ENCODE data around the gene BSN.
"Not testable (repeated sequence)": the region's sequence is repeated elsewhere in the genome, so short reads cannot be mapped to it uniquely, and the experiment has no call there.

The BSN gene

DNA sequence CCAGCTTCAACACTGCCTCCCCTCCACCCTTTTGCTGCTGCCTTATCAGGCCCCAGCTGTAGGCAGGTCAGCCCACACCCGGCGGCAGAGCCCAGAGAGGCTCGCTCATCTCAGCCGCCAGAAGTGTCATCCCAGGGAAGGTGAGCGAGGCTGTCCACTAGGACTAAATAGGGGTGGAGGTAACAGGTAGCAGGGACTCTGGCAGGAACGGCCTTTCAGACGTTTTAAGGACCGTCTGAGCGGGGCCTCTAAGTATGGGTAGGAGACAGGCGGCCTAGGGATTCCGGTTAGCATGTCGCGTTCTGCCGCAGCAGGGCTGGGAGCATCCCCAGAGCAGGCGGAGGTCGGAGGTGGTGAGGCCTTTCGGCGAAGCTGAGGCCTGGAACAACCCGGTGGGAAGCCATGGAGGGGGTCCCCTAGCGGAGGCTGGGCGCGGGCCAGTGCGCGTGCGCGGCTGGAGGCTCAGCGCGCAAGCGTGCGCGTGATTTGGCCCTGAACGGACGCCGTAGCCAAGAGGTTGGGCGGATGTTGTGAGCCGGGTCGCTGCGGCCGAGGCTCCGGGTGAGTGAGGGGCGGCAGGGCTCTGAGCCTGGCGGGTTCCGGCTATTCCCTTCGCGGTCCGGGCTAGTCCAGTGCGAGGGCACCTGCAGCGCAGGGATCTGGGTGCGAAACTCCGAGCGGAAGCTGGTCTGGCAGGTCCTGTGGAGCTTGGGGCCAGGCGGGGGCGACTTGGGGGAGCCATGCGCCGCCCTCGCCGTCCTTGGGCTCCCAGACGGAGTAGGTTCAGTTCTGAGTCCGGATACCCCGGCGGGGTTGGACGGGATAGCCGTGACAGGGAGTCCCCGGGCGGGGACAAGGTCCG, 135.0 kb downstream of the BSN start, which contains the start of the genes MST1 and RNF123:
TSS of gene MST1 (minus strand) at position 429 of the 862 bp plus-strand sequence. CDS start 783 bp downstream, outside the sequence.
TSS of gene RNF123 (plus strand) at position 512 of the 862 bp plus-strand sequence. CDS start 1,609 bp downstream, outside the sequence.
- TF ChIP-seq CTCF (IDR thresholded peaks at IDR 0.05), result peak; percentile 28 to 30
- H3K27ac ChIP-seq, result peak within 1 kb of the TSS; percentile 84 to 85
- no peaks in the 10 kb centered on the region for H3K9me3 ChIP-seq
- peak; percentile 79 to 92 for DNase-seq
- peak within 1 kb of the TSS; percentile 81 to 91 for H3K4me3 ChIP-seq
- intact Hi-C loops (cut with DNase I; ENCODE audit: low total_unique reads), result no loop called here
- H3K4me1 ChIP-seq, result peaks cover 0 to 48% (median 33%) of the 10 kb centered on the region in 4 donors
- H3K27me3 ChIP-seq, result no peaks in the 10 kb centered on the region
- peaks cover 0 to 6% (median 0%) of the 10 kb centered on the region in 3 donors for H3K36me3 ChIP-seq

- DNase-seq; H3K9me3 ChIP-seq; intact Hi-C loops (cut with DNase I; ENCODE audit: low total_unique reads); H3K27me3 ChIP-seq; H3K36me3 ChIP-seq: not testable (repeated sequence)
- Histone ChIP-seq H3K4me1 (peaks cover 0 to 48% (median 33%) of the 10 kb centered on the region in 4 donors), H3K27ac (peak overlapping the region; percentile 84 to 85), H3K4me3 (peak overlapping the region; percentile 81 to 91)
Observed at GRCh38 chr3:49689908-49690624, 135.8 kb downstream of the BSN start.

DNA sequence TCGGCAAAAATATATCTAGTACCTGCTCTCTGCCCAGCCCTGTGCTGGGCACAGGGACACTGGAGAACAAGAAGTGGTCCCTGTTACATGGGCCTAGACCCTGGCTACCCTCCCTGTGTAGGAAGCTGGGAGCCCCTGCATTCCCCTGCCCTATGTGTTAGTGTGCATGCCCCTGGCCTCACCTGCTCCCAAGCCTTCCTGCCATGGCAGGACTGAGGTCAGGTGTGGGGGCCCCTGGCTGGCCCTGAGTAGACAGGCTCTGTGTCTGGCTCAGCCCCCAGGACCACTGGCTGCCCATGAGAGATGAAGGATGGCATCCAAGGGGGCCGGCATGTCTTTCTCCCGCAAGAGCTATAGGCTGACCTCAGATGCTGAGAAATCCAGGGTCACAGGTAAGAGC, 136.6 kb downstream of the BSN start:
- H3K4me3 ChIP-seq, result peak overlapping the region in 1 of 2 donors; percentile 91
- H3K9me3 ChIP-seq; DNase-seq; H3K27me3 ChIP-seq; intact Hi-C loops (cut with DNase I; ENCODE audit: low total_unique reads); H3K36me3 ChIP-seq; H3K27ac ChIP-seq: not testable (repeated sequence)
- H3K4me1 ChIP-seq, result peaks cover 0 to 43% (median 33%) of the 10 kb centered on the region in 4 donors

GRCh38 chr3:49691481-49691880, 137.2 kb downstream of the BSN start:
- H3K27ac ChIP-seq; H3K9me3 ChIP-seq; H3K27me3 ChIP-seq; H3K36me3 ChIP-seq; H3K4me3 ChIP-seq; DNase-seq; intact Hi-C loops (cut with DNase I; ENCODE audit: low total_unique reads): not testable (repeated sequence)
- peaks cover 0 to 40% (median 30%) of the 10 kb centered on the region in 4 donors for H3K4me1 ChIP-seq

GRCh38 chr3:49694409-49695070, 140.3 kb downstream of the BSN start:
- DNase-seq; H3K27ac ChIP-seq; H3K27me3 ChIP-seq; H3K9me3 ChIP-seq; intact Hi-C loops (cut with DNase I; ENCODE audit: low total_unique reads); H3K4me3 ChIP-seq: not testable (repeated sequence)
- H3K36me3 ChIP-seq, result peaks cover 0 to 26% (median 22%) of the 10 kb centered on the region in 3 donors
- peaks cover 0 to 22% (median 18%) of the 10 kb centered on the region in 4 donors for H3K4me1 ChIP-seq

DNA sequence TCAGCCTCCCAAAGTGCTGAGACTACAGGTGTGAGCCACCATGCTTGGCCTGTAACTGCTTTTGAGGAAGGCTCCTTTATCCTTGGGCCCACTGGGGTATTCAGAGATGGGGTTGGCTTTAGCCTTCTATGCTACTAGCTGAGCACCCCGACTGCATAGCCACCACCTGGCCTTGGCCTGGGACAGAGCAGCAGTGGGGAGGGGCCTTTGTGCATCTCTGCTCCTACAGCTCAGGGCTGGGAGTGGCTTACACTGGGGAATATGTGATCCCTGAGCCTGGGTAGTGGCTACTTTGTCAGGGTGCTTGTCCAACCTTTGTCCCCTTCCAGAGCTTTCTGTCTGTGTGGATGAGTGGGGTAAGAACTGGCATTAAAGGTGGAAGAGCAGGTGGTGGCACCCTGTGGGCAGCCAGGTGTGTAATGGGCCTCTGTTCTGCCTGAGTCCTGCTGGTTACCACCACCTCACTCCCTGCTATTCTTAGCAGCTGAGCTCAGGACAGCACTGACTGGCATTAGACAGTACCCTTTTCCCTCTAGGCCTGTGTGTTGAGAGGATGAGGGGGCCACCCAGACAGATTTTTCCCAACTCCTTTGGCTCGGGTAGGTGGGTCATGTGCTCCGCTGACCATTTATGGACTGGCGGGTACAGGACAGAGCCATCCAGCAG, 141.2 kb downstream of the BSN start:
- H3K27me3 ChIP-seq; H3K9me3 ChIP-seq; intact Hi-C loops (cut with DNase I; ENCODE audit: low total_unique reads); DNase-seq; H3K27ac ChIP-seq; H3K4me3 ChIP-seq: not testable (repeated sequence)
- Histone ChIP-seq H3K36me3 (peaks cover 0 to 36% (median 30%) of the 10 kb centered on the region in 3 donors), H3K4me1 (peaks cover 0 to 15% (median 11%) of the 10 kb centered on the region in 4 donors)

DNA sequence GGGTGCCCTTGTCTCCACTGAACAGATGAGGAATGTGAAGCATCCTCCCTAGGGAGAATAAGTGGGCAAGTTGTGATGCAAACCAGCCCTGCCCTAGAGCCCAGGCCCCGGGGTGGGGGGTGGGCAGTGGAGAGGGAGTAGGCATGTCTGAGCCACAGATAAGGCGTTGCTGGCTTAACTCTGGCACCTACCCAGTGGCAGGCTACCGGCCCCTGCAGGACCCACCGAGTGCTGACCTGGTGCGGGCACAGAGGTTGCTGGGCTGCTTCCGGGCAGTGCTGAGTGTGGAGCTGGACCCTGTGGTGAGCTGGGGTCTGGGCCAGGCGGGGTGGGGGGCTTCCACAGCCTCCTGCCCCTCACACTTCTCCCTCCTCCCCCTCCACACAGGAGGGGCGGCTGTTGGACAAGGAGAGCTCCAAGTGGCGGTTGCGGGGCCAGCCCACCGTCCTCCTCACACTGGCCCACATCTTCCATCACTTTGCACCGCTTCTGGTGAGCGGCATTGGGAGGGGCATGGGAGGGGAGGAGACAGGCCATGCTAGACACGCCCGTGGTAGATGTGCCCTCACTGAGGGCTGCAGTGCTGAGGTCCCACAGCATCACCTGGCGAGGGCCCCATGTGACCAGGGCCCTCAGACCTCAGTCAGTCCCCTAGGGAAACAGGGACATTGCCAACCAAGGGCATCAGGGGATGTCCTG, 145.2 kb downstream of the BSN start:
- H3K27me3 ChIP-seq, result no peaks in the 10 kb centered on the region
- TF ChIP-seq CTCF (IDR thresholded peaks at IDR 0.05), result no peak
- H3K4me3 ChIP-seq, result no peak overlapping the region
- H3K4me1 ChIP-seq, result no peaks in the 10 kb centered on the region
- DNase-seq, result no peak
- H3K36me3 ChIP-seq, result peaks cover 19 to 75% (median 59%) of the 10 kb centered on the region in 3 donors
- intact Hi-C loops (cut with DNase I; ENCODE audit: low total_unique reads), result no loop called here
- no peak overlapping the region for H3K27ac ChIP-seq
- H3K9me3 ChIP-seq, result no peaks in the 10 kb centered on the region

Measured in tibial artery (tissue), 4 donors.